RCC 7860 (cell line): ENCODE results near the gene AVPR2.

Experiments
- DNase-seq: peaks from one replicate; pipeline ENCODE4 v3.0.0-alpha.2; 2015; ENCODE audit warnings: low spot score
- FAIRE-seq: peaks from 2 replicates; lab custom pipeline; 2012; peaks lifted over from hg19 to GRCh38; lab: Jason Lieb, UNC

AVPR2 gene

GRCh38 chrX:153870791-153871360 is 33.6 kb upstream of the AVPR2 start:
- FAIRE-seq: no peak
- DNase-seq: no peak

- no peak for DNase-seq
- FAIRE-seq: no peak
Observed at GRCh38 chrX:153871451-153871850, 33.0 kb upstream of the AVPR2 start.

- DNase-seq (no peak), FAIRE-seq (no peak)
Observed at GRCh38 chrX:153871946-153872878, 32.3 kb upstream of the AVPR2 start.

- no peak for DNase-seq
- FAIRE-seq: no peak
Observed at GRCh38 chrX:153873282-153874084, 31.0 kb upstream of the AVPR2 start.

GRCh38 chrX:153874085-153874365 is 30.4 kb upstream of the AVPR2 start:
- DNase-seq (no peak), FAIRE-seq (no peak)

- DNase-seq (no peak), FAIRE-seq (no peak)
Observed at GRCh38 chrX:153874366-153875125, 29.9 kb upstream of the AVPR2 start.

- no peak for DNase-seq
- no peak for FAIRE-seq
Observed at GRCh38 chrX:153875391-153876111, 28.9 kb upstream of the AVPR2 start.

GRCh38 chrX:153876112-153876491 is 28.4 kb upstream of the AVPR2 start:
- DNase-seq (no peak), FAIRE-seq (no peak)

GRCh38 chrX:153877571-153878261 is 26.8 kb upstream of the AVPR2 start:
- FAIRE-seq: no peak
- no peak for DNase-seq

GRCh38 chrX:153878345-153878744 is 26.1 kb upstream of the AVPR2 start:
- FAIRE-seq (no peak), DNase-seq (no peak)

GRCh38 chrX:153878969-153879653 is 25.4 kb upstream of the AVPR2 start:
- DNase-seq (no peak), FAIRE-seq (no peak)

GRCh38 chrX:153879741-153880439 is 24.6 kb upstream of the AVPR2 start:
- DNase-seq (no peak), FAIRE-seq (no peak)

- FAIRE-seq (no peak), DNase-seq (no peak)
Observed at GRCh38 chrX:153880440-153880815, 24.0 kb upstream of the AVPR2 start.

- FAIRE-seq: no peak
Observed at GRCh38 chrX:153881281-153881680, 23.2 kb upstream of the AVPR2 start.

GRCh38 chrX:153882086-153882498 is 22.4 kb upstream of the AVPR2 start:
- DNase-seq (no peak), FAIRE-seq (no peak)

More at GRCh38 chrX:153881281-153881680, 23.2 kb upstream of the AVPR2 start:
- no peak for DNase-seq

GRCh38 chrX:153882557-153882956 is 21.9 kb upstream of the AVPR2 start:
- no peak for DNase-seq
- no peak for FAIRE-seq

GRCh38 chrX:153883163-153883843 is 21.2 kb upstream of the AVPR2 start:
- FAIRE-seq (no peak), DNase-seq (no peak)

- FAIRE-seq (no peak), DNase-seq (no peak)
Observed at GRCh38 chrX:153884136-153884535, 20.3 kb upstream of the AVPR2 start.
